T1000 (cell line): ENCODE data around the gene FOXD3.
"Not testable (repeated sequence)": the region's sequence is repeated elsewhere in the genome, so short reads cannot be mapped to it uniquely, and the experiment has no call there.

Source experiments
- DNase-seq: peaks from one replicate; lab custom pipeline; 2025; ENCODE audit warnings: mixed read lengths; lab: John Stamatoyannopoulos, UW

FOXD3 gene

GRCh38 chr1:63321066-63321784, 1.1 kb upstream of the FOXD3 start:
- DNase-seq = no peak

GRCh38 chr1:63321785-63322113, 618 bp upstream of the FOXD3 start:
- no peak for DNase-seq

- DNase-seq = peak; percentile 39
Measured at GRCh38 chr1:63322944-63323864, 837 bp downstream of the FOXD3 start.

GRCh38 chr1:63323865-63324778, 1.8 kb downstream of the FOXD3 start:
- no peak for DNase-seq

GRCh38 chr1:63324779-63325119, 2.4 kb downstream of the FOXD3 start:
- DNase-seq = no peak

GRCh38 chr1:63325279-63325985, 3.1 kb downstream of the FOXD3 start:
- DNase-seq = no peak

GRCh38 chr1:63326106-63326472, 3.7 kb downstream of the FOXD3 start:
- DNase-seq = no peak

GRCh38 chr1:63326473-63327380, 4.4 kb downstream of the FOXD3 start:
- no peak for DNase-seq

- no peak for DNase-seq
Measured at GRCh38 chr1:63327417-63328054, 5.2 kb downstream of the FOXD3 start.

GRCh38 chr1:63328122-63328521, 5.8 kb downstream of the FOXD3 start:
- DNase-seq = no peak

- no peak for DNase-seq
Measured at GRCh38 chr1:63328781-63329180, 6.4 kb downstream of the FOXD3 start.

- DNase-seq = no peak
Measured at GRCh38 chr1:63329621-63330330, 7.4 kb downstream of the FOXD3 start.

GRCh38 chr1:63330331-63330916, 8.1 kb downstream of the FOXD3 start:
- DNase-seq = no peak

GRCh38 chr1:63342402-63342801, 20.0 kb downstream of the FOXD3 start:
- DNase-seq = no peak

- DNase-seq = no peak
Measured at GRCh38 chr1:63343922-63344321, 21.6 kb downstream of the FOXD3 start.

- no peak for DNase-seq
Measured at GRCh38 chr1:63350320-63350719, 28.0 kb downstream of the FOXD3 start.

GRCh38 chr1:63352736-63353135, 30.4 kb downstream of the FOXD3 start:
- DNase-seq = no peak

GRCh38 chr1:63356234-63356633, 33.9 kb downstream of the FOXD3 start:
- not testable (repeated sequence) for DNase-seq

GRCh38 chr1:63359561-63359960, 37.2 kb downstream of the FOXD3 start:
- no peak for DNase-seq
